GM06990 (cell line): ENCODE results near the gene FRMD4A.

Experiments used
- DNase-seq: peaks from one replicate; pipeline ENCODE4 v3.0.0-alpha.2; 2011; ENCODE audit not compliant: insufficient read length; ENCODE audit errors: extremely low read depth
- H3K27me3 ChIP-seq: replicated peaks from 2 replicates; pipeline ENCODE4 v1.6.0; 2011; ENCODE audit warnings: low read length; ENCODE audit not compliant: control insufficient read depth, insufficient read depth
- H3K36me3 ChIP-seq: 2 replicates; pipeline ENCODE4 v1.5.1; 2011; ENCODE audit warnings: low read length; ENCODE audit not compliant: control insufficient read depth, insufficient read depth
- H3K4me3 ChIP-seq: replicated peaks from 2 replicates; pipeline ENCODE4 v1.5.1; 2011; ENCODE audit warnings: low read depth, mild to moderate bottlenecking, control low read depth, low read length
- TF ChIP-seq, protein P1 (sequence below): IDR thresholded peaks from 2 replicates; pipeline ENCODE4 v1.5.1; 2011; ENCODE audit warnings: low read length, control low read depth, mild to moderate bottlenecking, inconsistent platforms; ENCODE audit not compliant: insufficient read depth, poor library complexity, severe bottlenecking

Gene FRMD4A

DNA sequence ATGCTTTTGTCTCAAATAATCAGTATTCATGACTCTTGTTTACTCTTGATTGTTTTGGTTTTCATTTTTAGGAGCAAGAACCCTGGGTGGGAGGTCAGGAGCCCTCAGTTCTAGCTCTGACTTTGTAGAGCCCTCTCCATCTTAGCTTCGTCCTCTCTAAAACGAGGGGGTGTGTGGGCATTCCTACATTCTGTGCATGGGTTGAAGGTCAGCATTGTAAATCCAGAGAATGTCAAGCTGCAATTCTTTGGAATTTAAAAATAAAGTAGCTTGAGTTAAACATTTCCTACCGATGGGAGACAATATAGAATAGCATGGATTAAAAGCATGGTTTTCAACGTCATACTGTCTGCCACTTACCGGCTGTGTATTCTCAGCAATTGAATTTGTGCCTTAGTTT, 615.6 kb downstream of the FRMD4A start:
- no peak for DNase-seq
- TF ChIP-seq, protein P1, sequence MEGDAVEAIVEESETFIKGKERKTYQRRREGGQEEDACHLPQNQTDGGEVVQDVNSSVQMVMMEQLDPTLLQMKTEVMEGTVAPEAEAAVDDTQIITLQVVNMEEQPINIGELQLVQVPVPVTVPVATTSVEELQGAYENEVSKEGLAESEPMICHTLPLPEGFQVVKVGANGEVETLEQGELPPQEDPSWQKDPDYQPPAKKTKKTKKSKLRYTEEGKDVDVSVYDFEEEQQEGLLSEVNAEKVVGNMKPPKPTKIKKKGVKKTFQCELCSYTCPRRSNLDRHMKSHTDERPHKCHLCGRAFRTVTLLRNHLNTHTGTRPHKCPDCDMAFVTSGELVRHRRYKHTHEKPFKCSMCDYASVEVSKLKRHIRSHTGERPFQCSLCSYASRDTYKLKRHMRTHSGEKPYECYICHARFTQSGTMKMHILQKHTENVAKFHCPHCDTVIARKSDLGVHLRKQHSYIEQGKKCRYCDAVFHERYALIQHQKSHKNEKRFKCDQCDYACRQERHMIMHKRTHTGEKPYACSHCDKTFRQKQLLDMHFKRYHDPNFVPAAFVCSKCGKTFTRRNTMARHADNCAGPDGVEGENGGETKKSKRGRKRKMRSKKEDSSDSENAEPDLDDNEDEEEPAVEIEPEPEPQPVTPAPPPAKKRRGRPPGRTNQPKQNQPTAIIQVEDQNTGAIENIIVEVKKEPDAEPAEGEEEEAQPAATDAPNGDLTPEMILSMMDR, result no peak
- Histone ChIP-seq H3K27me3 (no peaks in the 10 kb centered on the region), H3K4me3 (no peak overlapping the region), H3K36me3 (no peaks in the 10 kb centered on the region; the same call in none of the 2 replicates)

GRCh38 chr10:13712837-13713581, 617.7 kb downstream of the FRMD4A start:
- DNase-seq, result peak; percentile 83

DNA sequence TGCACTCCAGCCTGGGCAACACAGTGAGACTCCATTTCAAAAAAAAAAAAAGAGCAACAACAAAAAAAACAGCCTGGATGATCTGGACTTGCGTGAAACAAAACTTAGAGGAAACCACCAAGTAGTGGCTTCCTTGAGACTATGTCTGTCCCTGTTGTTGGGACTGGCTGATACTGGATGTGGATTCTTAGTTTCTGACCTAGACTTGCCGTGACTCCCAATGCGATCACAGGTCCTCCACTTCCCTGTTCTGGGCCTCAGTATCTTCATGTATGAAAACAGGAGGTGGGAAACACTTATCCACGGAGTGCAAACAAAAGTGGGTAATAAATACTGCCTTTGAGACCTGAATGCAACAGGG, 618.3 kb downstream of the FRMD4A start:
- Histone ChIP-seq H3K36me3 (no peaks in the 10 kb centered on the region; the same call in 1 of the 2 replicates), H3K27me3 (no peaks in the 10 kb centered on the region), H3K4me3 (peak overlapping the region; percentile 12)
- TF ChIP-seq, protein P1, result no peak
- DNase-seq, result no peak

More at GRCh38 chr10:13712837-13713581, 617.7 kb downstream of the FRMD4A start:
- Histone ChIP-seq H3K36me3 (no peaks in the 10 kb centered on the region; the same call in 1 of the 2 replicates), H3K4me3 (peak overlapping the region; percentile 12; the same call in 1 of the 2 replicates), H3K27me3 (no peaks in the 10 kb centered on the region)
- TF ChIP-seq, protein P1, result no peak

DNA sequence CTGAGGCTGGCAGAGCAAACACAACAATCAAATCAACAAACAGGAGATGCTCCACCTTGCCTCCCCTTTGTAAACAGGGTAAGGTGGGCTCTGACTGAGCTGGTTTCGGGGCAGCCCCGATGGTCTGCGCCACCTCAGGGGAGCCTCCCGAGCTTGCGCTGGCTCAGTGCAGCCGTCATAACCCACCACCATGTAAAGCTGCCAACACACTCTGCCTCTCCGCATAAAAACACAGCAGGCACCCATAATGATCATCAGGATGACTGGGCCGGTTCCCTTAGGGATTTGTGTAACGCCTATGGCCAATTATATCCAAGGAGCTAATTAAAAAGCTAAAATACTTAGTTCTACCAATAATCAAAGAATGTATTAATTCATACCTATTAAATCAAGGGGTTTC, 619.4 kb downstream of the FRMD4A start:
- DNase-seq, result no peak
- no peaks in the 10 kb centered on the region for H3K36me3 ChIP-seq
- TF ChIP-seq, protein P1, result no peak
- H3K27me3 ChIP-seq, result no peaks in the 10 kb centered on the region
- no peak overlapping the region for H3K4me3 ChIP-seq

DNA sequence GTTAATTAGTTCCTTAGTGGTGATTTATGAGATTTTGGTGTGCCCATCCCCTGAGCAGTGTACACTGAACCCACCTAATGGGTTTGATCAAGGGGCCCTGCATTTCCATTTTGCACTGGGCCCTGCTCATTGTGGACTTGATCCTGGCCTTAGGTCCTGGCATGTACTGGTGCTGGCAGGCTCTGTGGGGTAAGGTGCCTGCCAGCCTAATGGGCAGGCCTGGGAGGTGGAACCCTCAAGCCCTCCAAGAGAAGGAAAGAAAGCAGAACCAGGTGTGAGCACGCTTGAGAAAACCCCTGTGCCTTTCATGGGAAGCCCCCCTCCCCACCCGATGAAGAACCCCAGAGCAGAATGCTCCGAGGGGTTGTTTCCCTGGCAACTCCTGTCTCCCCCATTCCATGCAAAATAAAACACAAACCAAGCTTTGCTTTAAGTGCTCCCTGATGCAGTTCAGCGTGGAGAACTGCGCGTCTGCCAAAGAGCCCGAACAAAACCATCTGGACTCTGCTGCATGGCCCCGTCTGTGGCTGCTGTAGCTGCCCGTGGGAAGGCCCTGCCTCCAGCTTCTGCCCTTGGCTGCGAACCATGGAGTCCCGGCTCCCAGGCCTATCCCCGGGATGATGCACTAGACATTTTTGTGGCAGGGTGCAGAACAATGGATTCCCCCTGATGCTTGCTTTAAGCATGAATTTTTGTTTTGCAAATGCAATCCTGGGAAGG, 620.6 kb downstream of the FRMD4A start:
- no peak for DNase-seq
- Histone ChIP-seq H3K4me3 (no peak overlapping the region), H3K36me3 (peaks cover 2% of the 10 kb centered on the region), H3K27me3 (no peaks in the 10 kb centered on the region)
- TF ChIP-seq, protein P1, result no peak
